Colonic mucosa (tissue), 4 donors: Measurements from ENCODE around the gene IDH3B. TPM values are rescaled to one million over a fixed set of nuclear protein-coding genes. Genes with fewer than 3 reads are reported as not detected.
"Not testable (repeated sequence)": the region's sequence is repeated elsewhere in the genome, so short reads cannot be mapped to it uniquely, and the experiment has no call there.

Experiments
- DNase-seq: peaks from one replicate; pipeline ENCODE4 v3.0.0-alpha.2; 2020
- H3K27ac ChIP-seq: fragments of 200-600 bp; one replicate; pipeline ENCODE4 v1.8.0; 2021
- H3K27me3 ChIP-seq: fragments of 200-600 bp; one replicate; pipeline ENCODE4 v1.8.0; 2021
- H3K36me3 ChIP-seq: fragments of 200-600 bp; one replicate; pipeline ENCODE4 v1.8.0; 2021
- H3K4me1 ChIP-seq: fragments of 200-600 bp; one replicate; pipeline ENCODE4 v1.8.0; 2021; ENCODE audit warnings: mild to moderate bottlenecking
- H3K4me3 ChIP-seq: fragments of 200-600 bp; one replicate; pipeline ENCODE4 v1.8.0; 2021
- H3K9ac ChIP-seq, 2 donors: one replicate each; pipeline ENCODE4 v1.7.0; 2013; ENCODE audit warnings: control low read depth in 2 of 2, low read depth in 2 of 2, low read length in 2 of 2
- H3K9me3 ChIP-seq: fragments of 200-600 bp; one replicate; pipeline ENCODE4 v1.8.0; 2021
- intact Hi-C: fragments of 100-400 bp; cut with DNase I; formaldehyde crosslinking; loops from one replicate; pipeline ENCODE4 v1.14.1; 2022
- total RNA-seq, 2 donors: library from RNA; stranded (reverse); fragmentation: NEBNext Ultra II Directional in 1 of 2; extraction: Animal tissue kit (Norgen Biotek cat#: 25700) in 1 of 2; gene quantifications; one replicate each; pipeline ENCODE4 v1.2.1, GENCODE V29; 2021
- TF ChIP-seq, protein P1 (sequence below): fragments of 200-600 bp; IDR thresholded peaks from one replicate; pipeline ENCODE4 v1.8.0; 2022; ENCODE audit warnings: antibody characterized with exemption, mild to moderate bottlenecking
- donor health status: healthy.
- donor health status: DM: no; HTN: no; CAD: no.
- donor health status: DM: no; HTN: no; CAD: no.

Gene IDH3B
- total RNA-seq, 2 donors from 2014 or later = 117 to 140 TPM

DNA sequence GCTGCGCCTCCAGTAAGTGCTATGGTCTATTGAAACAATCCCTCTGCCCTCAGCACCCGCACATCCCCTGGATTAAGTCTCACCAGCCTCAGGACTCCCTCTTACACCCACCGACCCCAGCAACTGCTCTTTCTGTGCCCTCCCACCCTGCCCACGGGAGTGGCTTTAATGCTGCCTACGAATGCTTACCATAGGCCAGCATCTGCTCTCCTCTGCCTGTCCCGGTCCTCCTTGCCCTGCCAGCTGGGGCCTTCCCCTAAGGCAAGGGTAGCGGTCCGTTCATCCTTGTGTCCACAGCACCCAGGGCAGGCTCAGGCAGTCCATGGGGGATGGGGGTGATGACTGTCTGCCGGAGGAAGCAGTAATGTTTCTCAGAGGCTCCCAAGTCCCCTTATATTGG is 32.6 kb upstream of the IDH3B start:
- no peak overlapping the region for H3K4me3 ChIP-seq
- no peaks in the 10 kb centered on the region for H3K9me3 ChIP-seq
- H3K27ac ChIP-seq = no peak overlapping the region
- H3K27me3 ChIP-seq = peaks cover 31% of the 10 kb centered on the region
- TF ChIP-seq, protein P1, sequence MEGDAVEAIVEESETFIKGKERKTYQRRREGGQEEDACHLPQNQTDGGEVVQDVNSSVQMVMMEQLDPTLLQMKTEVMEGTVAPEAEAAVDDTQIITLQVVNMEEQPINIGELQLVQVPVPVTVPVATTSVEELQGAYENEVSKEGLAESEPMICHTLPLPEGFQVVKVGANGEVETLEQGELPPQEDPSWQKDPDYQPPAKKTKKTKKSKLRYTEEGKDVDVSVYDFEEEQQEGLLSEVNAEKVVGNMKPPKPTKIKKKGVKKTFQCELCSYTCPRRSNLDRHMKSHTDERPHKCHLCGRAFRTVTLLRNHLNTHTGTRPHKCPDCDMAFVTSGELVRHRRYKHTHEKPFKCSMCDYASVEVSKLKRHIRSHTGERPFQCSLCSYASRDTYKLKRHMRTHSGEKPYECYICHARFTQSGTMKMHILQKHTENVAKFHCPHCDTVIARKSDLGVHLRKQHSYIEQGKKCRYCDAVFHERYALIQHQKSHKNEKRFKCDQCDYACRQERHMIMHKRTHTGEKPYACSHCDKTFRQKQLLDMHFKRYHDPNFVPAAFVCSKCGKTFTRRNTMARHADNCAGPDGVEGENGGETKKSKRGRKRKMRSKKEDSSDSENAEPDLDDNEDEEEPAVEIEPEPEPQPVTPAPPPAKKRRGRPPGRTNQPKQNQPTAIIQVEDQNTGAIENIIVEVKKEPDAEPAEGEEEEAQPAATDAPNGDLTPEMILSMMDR = no peak
- no peak for DNase-seq
- H3K36me3 ChIP-seq = no peaks in the 10 kb centered on the region
- intact Hi-C loops = no loop called here
- no peak overlapping the region for H3K9ac ChIP-seq
- H3K4me1 ChIP-seq = no peaks in the 10 kb centered on the region

DNA sequence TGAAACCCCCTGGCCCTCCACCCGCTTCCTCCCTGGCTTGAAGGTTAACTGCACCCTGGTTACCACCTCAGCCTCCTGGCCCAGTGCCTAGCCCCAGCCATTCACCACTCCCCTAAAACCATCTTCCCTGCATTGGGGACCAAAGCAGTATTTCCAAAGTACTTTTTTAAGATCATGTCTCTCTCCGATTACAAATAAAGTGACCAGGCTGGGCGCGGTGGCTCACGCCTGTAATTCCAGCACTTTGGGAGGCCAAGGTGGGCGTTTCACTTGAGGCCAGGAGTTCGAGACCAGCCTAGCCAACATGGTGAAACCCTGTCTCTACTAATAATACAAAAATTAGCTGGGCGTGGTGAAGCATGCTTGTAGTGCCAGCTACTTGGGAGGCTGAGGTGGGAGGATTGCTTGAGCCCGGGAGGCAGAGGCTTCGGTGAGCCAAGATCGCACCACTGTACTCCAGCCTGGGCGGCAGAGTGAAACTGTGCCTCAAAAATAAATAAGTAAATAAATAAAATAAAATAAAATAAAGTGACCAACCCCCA is 32.0 kb upstream of the IDH3B start:
- H3K9ac ChIP-seq = not testable (repeated sequence)
- peak; percentile 9 for DNase-seq
- peaks cover 34% of the 10 kb centered on the region for H3K27me3 ChIP-seq

DNA sequence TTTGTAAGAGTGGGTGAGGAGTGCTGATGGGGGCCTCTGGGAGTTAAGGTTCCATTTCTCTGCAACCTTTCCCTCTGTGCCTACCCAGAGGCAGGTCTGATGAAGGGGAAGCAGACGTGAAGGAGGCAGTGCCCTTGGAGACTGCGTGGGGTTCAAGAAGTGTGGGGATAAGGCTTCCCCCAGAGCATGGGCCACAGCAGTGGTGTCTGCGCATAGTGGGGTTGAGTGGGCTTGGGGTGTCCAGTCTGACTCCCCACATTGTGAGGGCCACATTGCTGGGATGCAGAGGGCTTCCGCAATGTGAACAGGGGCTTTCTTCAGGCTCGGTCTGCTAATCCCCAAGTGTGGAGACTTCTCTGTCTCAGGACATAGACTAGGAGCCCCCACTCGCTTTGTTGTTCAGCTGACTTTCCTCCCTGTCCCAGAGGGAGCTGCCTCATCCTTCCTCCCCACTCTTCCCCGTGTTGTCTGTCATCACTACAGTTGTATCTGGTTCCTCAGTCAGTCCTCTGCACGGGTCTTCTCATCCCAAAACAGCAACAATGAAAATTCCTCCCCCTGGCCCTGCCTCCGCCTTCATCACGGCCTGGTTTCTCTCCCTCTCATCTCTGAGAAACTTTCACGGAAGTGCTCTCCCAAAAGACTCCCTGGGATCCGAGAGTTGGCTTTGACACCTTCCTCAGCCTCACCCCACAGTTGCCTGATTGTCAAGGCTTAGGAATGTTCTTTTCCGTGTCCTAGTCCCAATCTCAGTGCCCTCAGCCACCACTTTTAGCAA is 31.4 kb upstream of the IDH3B start:
- peak; percentile 10 for DNase-seq
- Histone ChIP-seq H3K27me3 (peaks cover 34% of the 10 kb centered on the region), H3K27ac (no peak overlapping the region), H3K4me3 (no peak overlapping the region), H3K9ac (no peak overlapping the region), H3K4me1 (no peaks in the 10 kb centered on the region), H3K36me3 (no peaks in the 10 kb centered on the region), H3K9me3 (no peaks in the 10 kb centered on the region)
- intact Hi-C loops = no loop called here
- TF ChIP-seq, protein P1 = no peak

More for the DNA sequence above, 32.0 kb upstream of the IDH3B start:
- H3K36me3 ChIP-seq, H3K4me3 ChIP-seq, intact Hi-C loops, H3K27ac ChIP-seq, H3K9me3 ChIP-seq, H3K4me1 ChIP-seq: not testable (repeated sequence)

DNA sequence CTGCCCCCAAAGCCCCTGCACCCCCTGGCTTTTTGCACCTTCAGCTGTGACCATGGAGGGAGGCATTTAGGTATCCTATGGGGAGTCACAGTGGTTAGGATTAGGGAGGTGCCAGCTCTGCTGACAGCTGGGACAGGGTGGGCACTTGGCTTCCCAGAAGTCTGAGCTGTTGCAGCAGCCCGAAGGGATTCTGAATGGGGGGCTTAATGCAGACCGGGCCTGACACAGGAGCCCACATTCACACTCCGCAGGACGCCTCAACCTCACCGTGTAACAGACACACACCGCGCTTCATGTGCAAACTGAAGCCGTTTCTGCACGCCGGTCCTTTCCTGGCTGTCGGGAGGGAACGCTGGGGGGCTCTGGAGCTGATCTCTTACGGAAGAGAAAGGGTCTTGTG is 30.5 kb upstream of the IDH3B start:
- TF ChIP-seq, protein P1 = no peak
- Histone ChIP-seq H3K4me3 (no peak overlapping the region), H3K27ac (no peak overlapping the region), H3K9me3 (no peaks in the 10 kb centered on the region), H3K36me3 (no peaks in the 10 kb centered on the region), H3K27me3 (peaks cover 34% of the 10 kb centered on the region), H3K4me1 (no peaks in the 10 kb centered on the region), H3K9ac (no peak overlapping the region)
- intact Hi-C loops = no loop called here
- DNase-seq = no peak

DNA sequence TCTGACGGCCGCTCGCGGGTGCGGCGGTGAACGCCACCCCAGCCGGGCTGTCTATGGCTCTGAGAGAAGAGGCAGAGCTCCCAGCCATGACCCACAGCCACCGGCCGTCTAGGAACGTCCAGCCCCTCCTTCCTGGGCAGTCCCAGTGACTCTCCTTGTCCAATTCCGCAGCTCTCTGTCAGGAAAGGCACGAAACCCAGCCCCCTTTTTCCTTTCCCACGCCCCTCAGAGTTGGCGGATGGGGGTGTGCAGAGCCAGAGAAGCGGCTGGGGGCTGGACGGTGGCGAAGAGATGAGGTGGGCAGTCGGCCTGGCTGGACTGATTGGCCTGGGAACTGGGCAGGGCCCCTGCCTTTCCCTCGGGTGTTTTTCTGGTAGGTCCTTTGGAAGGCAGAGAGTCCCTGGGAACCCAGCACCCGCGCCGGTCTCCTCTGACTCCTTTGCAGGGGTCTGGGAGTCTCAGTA is 30.0 kb upstream of the IDH3B start:
- Histone ChIP-seq H3K9me3 (no peaks in the 10 kb centered on the region), H3K27ac (no peak overlapping the region), H3K36me3 (no peaks in the 10 kb centered on the region), H3K4me1 (no peaks in the 10 kb centered on the region), H3K27me3 (peaks cover 34% of the 10 kb centered on the region), H3K9ac (no peak overlapping the region), H3K4me3 (no peak overlapping the region)
- no peak for DNase-seq
- TF ChIP-seq, protein P1 = no peak
- intact Hi-C loops = no loop called here
